Stimulated activated naive CD8-positive, alpha-beta T cell treated with anti-CD3 and anti-CD28 coated beads, Interleukin-15, Interleukin-2, amounts not matched to agents 100 U/mL and 50 U/mL, for 24 hours (primary cell): ENCODE data around the gene ASPSCR1.
"Not testable (repeated sequence)": the region's sequence is repeated elsewhere in the genome, so short reads cannot be mapped to it uniquely, and the experiment has no call there.

ENCODE experiments used
- ATAC-seq: fragments of 150-1000 bp; cut with Tn5 transposase; one replicate; pipeline ENCODE4 v1.10.0; 2021
- DNase-seq: peaks from one replicate; pipeline ENCODE4 v3.0.0; 2021

Gene ASPSCR1

DNA sequence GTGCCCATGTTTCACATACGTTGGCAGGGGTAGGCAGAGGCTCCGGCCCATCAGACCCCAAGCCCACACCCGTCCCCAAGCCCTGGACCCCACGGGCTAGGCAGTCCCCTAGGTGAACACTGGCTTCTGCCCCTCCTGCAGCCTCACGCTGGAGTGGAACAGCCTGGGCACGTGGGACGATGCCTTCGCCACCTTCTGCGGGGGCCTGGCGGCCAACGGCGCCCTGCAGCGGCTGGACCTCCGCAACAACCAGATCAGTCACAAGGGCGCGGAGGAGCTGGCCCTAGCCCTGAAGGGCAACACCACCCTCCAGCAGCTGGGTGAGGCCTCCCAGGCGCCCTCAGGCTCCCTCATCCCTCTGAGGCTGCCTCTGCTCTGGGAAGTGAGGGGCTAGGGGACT is 47.4 kb downstream of the ASPSCR1 start:
- ATAC-seq (no peak), DNase-seq (no peak)

DNA sequence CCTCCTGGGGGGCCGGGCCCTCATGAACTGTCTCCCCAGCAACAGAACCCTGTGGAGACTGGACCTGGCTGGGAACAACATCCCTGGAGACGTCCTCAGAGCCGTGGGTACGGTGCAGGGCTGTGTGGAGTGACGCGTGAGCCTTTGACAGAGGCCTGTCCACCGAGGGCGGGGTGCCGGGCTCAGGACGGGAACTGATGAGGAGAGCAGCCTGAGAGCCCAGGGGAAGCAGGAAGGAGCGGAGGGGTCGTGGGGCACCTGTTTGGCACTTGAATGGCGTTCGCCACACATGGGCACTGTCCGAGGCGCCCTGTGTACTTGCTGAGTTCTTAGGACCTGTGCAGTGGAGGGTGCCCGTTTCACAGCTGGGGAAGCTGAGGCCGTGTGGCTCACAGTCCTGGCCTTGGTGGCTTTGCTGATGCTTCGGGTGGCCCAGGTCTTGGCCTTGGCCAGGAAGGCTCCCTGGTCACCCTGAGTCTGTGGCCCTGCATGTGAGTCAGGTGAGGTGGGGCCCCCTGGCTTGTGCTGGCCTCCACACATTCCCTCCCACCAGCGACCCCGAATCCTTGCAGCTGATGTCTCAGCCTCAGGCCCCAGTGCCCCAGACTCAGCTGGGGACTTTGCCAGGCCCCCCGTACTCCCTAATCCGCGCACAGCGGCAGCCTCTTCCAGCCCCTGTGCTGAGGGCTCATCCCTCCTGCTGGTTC is 48.1 kb downstream of the ASPSCR1 start:
- no peak for DNase-seq
- no peak for ATAC-seq

- DNase-seq, result no peak
- ATAC-seq, result no peak
These were observed 50.8 kb downstream of the ASPSCR1 start for GRCh38 chr17:82028246-82028645.

DNA sequence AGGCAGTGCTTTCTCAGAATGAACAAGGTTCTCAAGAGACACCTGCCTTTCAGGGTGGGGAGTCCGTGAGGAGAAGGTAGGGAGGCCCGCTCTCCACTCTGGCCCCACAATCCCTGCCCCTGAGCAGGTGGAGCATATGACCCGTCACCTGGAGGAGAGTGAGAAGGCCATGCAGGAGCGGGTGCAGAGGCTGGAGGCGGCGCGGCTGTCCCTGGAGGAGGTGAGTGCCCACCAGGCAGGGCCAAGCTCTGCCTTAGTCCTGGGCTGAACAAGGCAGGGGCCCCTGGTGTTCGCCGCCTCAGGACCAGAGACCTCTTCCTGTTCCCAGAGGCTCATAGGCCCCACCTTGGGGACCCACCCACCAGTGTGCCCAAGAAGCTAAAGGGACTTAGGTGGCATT is 51.5 kb downstream of the ASPSCR1 start:
- no peak for ATAC-seq
- DNase-seq, result no peak

GRCh38 chr17:82029391-82029790 is 52.0 kb downstream of the ASPSCR1 start:
- no peak for ATAC-seq

DNA sequence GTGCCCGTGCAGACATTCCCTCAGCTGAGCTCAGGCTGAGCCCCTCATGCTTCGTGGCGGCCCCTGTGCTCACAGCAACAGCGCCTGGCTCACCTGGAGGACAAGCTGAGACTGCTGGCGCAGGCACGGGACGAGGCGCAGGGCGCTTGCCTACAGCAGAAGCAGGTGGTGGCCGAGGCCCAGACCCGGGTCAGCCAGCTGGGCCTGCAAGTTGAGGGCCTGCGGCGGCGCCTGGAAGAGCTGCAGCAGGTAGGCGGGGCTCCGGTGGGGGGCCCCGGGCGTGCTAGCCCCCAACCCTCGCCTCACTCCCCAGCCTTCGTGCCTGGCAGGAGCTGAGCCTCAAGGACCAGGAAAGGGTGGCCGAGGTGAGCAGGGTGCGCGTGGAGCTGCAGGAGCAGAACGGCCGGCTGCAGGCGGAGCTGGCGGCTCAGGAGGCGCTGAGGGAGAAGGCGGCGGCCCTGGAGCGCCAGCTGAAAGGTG is 52.6 kb downstream of the ASPSCR1 start:
- ATAC-seq (no peak), DNase-seq (no peak)

More at GRCh38 chr17:82029391-82029790, 52.0 kb downstream of the ASPSCR1 start:
- DNase-seq, result no peak

DNA sequence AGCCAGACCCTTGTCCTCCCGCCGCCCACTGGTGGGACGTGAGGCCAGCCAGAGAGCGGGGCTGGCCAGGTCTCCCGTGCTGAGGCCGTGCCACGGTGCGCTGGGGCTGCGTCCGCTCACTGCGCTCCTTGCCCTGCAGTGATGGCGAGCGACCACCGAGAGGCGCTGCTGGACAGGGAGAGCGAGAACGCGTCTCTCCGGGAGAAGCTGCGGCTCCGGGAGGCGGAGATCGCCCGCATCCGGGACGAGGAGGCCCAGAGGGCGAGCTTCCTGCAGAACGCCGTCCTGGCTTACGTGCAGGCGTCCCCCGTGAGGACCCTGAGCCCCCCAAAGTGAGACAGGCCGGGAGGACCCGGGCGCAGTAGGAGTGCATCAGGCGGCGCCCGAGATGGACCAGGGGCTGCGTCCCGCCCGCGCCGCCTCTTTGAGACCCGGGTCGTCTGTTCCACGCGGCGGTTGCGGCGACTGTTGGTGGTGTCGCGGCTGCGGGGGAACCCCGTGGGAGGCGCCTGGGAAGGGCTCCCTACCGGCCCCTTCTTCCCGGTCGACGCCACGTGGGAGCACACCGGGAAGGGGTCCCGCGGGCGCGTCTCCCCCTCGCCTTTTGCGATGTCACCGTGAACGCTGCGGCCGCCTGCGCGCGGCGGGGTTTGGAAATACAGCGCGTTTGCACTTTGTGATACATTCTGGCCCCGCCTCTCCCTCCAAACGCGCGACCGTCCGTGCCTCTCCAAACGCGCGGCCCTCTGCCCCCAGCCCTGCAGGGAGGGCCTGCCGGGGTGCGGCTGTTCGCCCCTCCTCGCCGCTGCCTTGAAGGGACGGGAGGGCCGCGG is 53.3 kb downstream of the ASPSCR1 start:
- ATAC-seq (peak; percentile 61), DNase-seq (peak; percentile 87)

DNA sequence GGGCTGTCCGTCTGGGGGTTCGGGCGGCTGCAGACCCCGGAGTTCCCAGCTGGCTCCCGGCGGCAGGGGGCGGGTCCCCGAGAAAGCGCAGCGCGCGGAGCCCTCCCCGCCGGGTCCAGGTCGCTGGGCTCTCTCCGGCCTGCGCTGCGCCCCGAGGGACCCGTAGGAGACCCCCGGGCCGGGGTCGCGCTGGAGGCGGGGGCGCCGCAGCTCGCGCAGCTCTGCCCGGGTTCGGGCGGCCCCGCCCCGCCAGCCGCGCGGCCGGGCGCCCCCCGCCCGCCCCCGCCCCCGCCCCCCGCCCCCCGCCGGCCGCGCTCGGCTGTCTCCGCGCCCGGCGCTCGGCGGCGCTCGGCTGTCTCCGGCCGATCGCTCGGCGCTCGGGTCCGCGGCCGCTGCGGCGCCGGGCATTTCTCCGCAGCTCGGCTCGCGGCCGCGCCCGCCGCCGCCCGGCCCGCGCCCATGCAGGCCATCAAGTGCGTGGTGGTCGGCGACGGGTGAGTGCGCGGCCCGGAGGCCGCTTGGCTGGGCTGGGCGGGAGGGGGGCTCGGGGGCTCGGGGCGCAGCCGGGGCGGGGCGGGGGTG is 54.0 kb downstream of the ASPSCR1 start, which contains the start of gene RAC3:
Gene RAC3 (plus strand): TSS at position 376 of the 582 bp plus-strand sequence. CDS start 84 bp downstream, at position 460.
- ATAC-seq, result peak; percentile 10
- DNase-seq, result peak; percentile 31

- peak; percentile 30 for ATAC-seq
- peak; percentile 49 for DNase-seq
These were observed 54.6 kb downstream of the ASPSCR1 start for GRCh38 chr17:82031885-82032627.

DNA sequence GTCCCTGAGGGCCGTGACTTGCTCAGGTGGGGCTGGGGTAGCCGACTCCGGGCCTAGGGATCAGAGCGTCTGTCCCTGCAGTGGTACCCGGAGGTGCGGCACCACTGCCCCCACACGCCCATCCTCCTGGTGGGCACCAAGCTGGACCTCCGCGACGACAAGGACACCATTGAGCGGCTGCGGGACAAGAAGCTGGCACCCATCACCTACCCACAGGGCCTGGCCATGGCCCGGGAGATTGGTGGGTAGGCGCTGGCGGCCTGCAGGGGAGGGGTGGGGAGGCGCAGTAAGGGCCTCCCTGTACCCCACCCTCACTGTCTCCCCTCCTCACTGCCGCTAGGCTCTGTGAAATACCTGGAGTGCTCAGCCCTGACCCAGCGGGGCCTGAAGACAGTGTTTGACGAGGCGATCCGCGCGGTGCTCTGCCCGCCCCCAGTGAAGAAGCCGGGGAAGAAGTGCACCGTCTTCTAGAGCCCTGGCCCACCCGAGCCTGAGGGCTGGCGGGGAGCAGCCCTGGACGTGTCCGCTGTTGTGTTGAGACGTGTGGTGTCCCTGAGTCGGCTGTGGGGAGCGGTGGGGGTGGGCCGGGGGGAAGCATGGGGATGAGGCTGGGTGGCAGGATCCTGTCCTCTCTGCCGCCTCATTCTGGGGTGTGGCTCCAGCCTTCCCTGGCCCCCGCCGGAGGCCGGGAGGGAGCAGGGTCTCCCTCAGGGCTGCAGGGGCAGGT is 56.1 kb downstream of the ASPSCR1 start:
- DNase-seq, result no peak
- no peak for ATAC-seq

DNA sequence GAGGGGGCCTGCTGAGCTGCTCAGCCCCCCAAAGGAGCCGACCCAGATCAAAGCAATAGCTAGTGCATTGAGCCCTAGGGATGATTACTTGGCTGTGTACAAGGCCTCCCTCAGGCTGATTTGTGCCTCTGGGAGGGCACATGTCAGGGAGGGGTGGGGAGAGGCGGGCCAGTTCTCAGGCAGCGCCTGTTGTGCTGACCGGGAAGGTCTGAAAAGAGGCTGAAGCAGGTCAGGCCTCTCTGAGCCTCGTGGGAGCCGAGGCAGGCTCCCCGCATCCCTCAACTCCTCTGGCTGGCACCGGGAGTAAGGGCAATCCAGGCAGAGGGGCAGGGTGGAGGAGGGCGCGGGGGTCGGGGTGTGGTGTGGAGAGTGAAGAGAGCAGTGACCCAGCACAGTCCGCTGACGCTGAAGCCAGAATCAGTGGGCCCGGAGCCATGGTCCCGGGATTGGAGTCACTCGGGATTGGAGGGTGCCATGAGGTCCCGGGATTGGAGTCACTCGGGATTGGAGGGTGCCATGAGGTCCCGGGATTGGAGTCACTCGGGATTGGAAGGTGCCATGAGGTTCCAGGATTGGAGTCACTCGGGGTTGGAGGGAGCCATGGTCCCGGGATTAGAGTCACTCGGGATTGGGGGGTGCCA is 57.1 kb downstream of the ASPSCR1 start:
- no peak for DNase-seq
- no peak for ATAC-seq

DNA sequence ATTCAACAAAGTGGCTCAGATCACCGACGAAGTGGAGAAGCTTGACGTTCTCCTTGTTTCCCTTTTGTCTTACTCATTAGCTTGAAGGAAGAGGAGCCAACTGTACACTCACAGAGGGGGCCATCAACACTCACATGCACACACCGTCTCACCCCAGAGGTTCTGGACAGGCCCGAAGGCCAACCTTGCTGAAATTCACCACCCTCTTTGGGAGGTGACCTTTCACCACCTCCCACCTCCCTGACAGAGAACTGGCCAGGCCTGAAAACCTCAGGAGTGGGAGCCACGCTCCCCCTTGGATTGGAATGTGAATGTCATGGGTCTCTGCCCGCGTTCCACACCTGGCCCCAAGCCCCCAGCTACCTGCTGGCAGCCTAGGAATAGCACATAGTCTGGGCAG is 58.1 kb downstream of the ASPSCR1 start:
- DNase-seq (no peak), ATAC-seq (no peak)

DNA sequence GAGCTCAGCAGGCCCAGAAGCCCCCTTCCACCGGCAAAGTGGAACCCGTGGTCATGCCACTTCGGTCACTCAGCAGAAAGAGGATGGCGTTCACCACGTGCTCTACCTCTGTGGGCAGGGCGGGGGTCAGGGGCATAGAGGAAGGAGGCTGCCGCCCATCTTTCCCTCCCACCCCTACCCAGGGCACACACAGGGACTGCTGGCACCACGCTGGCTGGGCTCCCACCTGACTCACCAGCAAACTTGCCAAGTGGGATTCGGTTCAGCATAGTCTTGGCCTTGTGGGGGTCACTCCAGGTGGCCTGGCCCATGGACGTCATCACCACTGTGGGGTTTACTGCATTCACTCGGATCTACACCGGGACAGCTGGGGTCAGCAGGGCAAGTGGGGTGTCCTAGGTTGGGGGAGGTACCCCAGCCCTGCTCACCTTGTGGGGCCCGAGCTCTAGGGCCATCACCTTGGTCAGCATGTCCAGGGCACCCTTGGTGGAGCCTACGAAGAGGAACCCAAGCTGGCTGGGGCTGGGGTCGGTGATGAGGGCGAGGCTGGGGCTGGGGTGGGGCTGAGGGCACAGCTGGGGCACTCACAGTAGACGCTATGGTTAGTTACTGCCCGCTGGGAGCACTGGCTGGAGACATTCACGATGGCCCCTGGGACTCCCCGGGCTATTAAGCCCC is 58.7 kb downstream of the ASPSCR1 start:
- ATAC-seq, result no peak
- DNase-seq, result no peak

DNA sequence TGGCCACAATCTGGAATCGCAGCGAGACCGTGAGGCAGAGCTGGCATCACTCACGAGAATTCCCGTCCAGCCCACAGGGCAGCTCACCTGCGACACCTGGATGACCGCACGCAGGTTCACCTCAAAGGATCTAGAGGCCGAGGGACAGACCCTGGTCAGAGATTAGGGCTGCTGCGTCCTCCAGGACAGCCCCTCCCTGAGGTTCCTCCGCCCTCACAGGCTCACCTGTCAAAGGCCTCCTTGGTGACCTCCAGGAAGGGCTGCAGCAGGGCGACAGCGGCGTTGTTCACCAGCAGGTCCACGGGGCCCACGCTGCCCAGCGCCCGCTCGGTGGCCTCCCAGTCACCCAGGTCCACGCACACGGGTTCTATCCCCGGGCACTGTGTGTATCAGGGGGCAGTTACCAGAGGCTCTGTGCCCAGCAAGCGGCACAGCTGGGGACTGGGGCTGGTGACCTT is 59.2 kb downstream of the ASPSCR1 start:
- ATAC-seq (no peak), DNase-seq (no peak)

- DNase-seq (peak; percentile 97), ATAC-seq (peak; percentile 96)
These were observed 59.9 kb downstream of the ASPSCR1 start, which contains the start of gene DCXR for GRCh38 chr17:82037092-82037888. DCXR (minus strand) TSS chr17:82037697; CDS start chr17:82037682, 15 bp downstream.

- DNase-seq (no peak), ATAC-seq (no peak)
These were observed 60.4 kb downstream of the ASPSCR1 start for GRCh38 chr17:82037889-82038195.

DNA sequence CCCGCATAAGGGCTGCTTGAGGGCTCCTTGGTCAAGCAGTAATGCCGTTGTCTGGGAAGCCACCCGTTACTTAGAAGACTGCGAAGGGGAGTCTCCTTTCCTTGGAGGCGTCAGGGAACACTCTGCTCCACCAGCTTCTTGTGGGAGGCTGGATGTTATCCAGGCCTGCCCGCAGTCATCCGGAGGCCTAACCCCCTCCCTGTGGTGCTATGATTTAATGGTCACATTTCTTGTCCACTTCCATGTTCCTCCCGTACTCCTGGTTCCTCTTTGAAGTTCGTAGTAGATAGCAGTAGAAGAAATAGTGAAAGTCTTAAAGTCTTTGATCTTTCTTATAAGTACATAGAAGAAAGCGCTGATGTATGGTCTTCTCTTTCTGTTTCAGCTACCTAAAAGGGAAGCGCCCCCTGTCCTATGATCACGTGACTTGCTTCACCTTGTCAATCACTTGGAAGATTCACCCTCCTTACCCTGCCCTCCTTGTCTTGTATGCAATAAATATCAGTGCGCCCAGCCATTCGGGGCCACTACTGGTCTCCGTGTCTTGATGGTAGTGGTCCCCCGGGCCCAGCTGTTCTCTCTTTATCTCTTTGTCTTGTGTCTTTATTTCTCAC is 61.5 kb downstream of the ASPSCR1 start:
- DNase-seq, ATAC-seq: not testable (repeated sequence)

- no peak for ATAC-seq
These were observed 62.4 kb downstream of the ASPSCR1 start for GRCh38 chr17:82039695-82040299.

More at GRCh38 chr17:82039695-82040299, 62.4 kb downstream of the ASPSCR1 start:
- DNase-seq, result no peak
